ENCODE measurements around the gene TBC1D1.

Gene TBC1D1

DNA sequence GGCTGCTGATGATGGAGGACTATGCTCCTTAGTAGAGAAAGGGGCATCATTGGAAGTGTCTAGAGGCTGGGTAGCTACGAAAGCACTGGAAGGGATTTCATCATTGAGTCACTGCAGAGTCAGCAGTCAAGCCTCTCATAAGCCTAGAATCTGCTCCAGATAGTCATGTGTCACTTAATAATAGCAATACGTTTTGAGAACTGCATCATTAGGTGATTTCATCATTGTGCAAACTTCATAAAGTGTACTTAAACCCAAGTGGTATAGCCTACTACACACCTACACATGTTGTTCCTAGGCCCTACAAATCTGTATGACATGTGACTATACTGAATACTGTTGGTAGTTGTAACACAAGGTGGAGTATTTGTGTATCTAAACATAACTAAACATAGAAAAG lies 234.9 kb downstream of the TBC1D1 start:
- DNase-seq (ENCODE audit: low read depth in 2 of 2): no peak

DNA sequence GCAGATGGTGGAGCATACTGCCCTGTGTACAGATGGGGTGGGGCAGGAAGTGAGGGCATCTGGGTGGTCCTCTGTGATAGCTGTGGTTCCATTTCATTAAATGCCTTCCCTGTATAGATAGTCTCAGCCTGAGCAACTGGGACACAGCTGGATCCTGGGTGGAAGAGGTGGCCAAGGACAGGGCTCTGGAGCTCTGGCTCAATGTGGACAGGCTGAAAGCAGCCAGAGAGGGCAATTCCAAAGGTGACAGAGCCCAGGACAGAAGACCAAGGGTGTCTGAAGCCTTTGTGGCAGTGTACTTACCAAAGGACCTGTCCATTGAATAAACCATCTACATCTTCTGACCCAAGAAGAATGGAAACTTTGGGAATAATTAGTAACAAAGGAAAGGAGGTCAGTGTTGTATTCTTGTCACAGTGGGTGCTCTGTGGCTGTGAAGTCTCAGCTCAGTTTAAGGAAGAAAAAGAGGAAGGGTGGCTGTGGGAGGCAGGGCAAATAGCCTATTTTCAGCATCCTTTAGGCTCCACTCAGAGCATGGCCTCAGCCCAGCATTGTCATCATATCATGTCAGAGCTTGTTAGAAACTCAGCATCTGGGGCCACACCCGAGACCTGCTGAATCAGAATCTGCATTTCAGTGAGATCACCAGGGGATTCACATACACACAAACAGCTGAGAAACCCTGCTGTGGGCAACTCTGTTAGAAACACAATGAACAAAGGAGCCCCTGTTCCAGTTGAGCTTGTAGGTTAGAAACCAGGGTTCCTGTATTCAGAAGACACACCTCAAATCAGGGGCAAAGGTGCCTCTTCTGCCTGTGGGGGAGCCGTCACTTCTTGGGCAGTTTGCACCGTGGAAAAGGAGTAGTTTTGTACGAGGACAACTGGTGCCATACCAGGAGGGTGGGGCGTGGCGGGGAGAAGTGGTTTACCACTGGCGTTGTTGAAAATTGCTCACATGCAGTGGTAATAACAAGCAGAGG lies 237.9 kb downstream of the TBC1D1 start:
- peak; percentile 46 to 52 for DNase-seq (ENCODE audit: low read depth in 2 of 2)

DNA sequence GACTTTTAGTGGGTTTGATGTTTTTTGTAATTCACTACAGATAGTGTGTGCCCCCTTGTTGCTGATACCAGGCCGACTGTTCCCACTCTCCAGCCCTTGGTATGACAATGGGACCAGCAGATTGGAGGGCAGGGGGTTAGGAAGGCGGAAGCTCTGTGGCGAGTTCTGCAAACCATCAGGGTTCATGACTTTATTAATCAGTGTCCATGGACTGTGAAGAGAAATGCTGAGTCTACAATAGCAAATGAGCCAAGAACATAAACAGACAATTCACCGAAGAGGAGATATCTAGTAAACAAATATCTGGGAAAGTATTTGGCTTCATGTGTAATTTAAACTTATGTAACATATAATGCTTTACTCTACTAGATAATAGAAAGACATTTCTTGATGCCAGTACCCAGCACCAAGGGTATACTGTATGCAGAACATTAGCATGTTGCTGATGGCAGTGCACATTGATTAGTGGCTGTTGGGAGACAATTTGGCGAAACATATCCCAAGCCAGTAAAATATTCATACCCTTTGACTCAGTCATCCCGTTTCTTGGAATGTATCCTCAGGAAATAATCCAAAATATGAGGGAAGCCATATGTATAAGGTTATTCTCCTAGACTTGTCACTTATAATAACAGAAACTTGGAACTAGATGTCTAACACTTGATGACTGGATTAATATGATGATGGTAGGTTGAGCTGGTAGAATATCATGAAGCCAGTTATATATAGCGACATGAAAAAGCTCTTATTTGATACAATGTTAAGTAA lies 238.8 kb downstream of the TBC1D1 start:
- DNase-seq (ENCODE audit: low read depth in 2 of 2): no peak

DNA sequence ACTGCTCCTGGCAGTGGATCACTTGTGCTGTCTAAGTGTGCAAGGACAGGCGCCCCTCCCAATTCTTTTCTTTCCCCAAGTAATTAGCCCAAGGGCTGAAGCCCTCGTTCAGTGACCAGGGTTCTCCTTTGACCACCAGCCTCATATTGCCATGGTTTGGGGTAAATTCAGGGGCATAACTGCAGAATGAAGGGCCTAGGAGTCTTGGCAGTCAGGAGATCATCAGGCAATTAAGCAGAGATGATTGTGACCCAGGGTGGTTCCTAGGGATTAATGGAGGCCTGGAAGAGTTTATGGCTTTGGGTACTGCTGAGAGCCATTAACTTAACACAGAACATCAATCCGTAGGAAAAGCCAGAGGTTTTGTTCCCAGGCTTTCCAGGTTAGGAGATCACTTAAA lies 240.0 kb downstream of the TBC1D1 start:
- DNase-seq (ENCODE audit: low read depth in 2 of 2): no peak

DNA sequence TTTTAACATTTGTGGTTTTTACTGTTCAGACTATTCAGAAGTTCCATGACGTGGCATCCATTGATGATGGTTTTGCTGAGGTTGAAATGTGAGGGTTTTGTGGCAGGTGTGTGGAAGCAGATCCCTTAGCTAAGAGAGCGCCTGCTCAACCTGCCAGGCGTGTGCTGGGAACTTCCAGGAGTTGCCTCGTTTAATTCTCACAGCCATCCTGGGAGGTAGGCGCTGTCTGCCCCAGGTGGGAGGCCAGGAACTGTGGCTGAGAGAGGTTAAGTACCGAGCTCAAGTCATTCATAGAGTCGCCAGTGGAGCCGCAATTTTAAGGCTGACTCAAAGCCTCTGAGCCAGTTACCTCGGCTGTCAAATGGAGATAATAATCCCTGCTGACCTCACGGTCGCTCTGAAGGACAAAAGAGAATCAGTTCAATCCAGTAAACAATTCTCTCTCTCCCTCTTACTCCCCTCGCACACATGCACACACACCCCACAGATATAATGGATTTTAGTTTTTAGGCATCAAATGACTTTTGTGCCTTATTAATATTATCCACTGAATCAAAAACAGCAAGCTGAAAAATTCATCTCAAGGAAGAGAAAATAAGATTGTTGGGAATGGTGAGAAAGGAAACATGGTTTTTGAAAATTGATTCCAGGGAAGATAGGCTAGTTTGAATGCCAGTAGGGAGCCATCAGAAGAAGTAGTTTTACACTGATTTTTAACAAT lies 240.6 kb downstream of the TBC1D1 start:
- peak; percentile 51 to 71 for DNase-seq (ENCODE audit: low read depth in 2 of 2)

DNA sequence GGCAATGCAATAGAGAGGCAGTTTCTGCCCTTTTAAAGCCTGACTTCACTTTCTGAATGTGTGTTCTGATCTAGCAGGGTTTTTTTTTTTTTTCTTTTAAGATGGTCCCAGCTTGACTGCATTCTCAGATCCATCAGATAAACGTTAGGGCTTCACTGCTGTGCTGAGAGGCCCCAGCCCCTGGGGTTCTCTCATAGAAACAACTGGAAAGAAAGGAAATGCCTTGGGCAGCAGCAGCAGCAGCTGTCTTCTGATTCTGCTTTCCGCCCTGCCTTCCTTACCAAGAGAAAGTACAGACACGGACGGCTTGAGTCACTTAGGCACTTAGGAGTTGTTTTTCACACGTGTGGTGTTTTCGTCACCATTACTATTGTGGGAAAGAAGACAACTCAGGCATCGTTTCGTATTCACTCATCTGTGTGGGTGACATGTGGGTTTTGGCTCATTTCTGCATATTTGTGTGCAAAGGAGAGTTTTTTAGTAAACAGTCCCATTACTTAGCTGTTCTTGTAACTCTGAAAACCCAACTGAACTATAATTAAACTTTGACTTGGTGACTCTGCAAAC lies 241.3 kb downstream of the TBC1D1 start:
- peak; percentile 48 to 68 for DNase-seq (ENCODE audit: low read depth in 2 of 2)

DNA sequence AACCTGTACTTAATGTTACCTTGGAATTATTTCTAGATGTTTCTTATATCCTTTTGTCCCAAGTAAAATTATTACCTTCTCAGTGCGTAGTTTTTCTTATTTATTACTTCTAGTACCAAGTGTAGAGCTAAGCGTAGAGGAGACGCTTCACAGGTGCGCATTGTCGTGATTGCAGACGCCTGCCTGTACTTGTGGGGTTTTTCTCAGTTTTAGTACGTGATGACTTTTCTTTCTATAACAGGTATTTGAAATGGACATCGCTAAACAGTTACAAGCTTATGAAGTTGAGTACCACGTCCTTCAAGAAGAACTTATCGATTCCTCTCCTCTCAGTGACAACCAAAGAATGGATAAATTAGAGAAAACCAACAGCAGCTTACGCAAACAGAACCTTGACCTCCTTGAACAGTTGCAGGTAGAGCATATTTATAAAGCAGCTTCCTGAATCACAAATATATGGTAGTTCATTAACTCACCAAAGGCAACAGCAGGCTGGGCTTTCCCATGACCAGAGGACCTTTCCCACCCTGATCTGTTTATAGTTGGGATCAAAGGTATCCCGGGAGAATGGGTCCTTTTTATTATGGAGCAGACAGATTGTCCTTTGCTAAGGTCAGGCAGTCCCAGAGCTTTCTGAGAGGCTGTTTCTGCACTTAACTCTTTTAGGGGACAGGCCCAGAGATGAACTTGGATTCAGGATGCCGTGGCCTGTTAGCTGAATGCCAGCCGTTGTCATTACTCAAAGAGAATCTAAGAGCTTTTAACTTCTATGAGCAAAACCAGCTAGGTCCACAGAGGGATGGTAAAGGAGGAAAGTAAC lies 242.2 kb downstream of the TBC1D1 start:
- DNase-seq (ENCODE audit: low read depth in 2 of 2): no peak

DNA sequence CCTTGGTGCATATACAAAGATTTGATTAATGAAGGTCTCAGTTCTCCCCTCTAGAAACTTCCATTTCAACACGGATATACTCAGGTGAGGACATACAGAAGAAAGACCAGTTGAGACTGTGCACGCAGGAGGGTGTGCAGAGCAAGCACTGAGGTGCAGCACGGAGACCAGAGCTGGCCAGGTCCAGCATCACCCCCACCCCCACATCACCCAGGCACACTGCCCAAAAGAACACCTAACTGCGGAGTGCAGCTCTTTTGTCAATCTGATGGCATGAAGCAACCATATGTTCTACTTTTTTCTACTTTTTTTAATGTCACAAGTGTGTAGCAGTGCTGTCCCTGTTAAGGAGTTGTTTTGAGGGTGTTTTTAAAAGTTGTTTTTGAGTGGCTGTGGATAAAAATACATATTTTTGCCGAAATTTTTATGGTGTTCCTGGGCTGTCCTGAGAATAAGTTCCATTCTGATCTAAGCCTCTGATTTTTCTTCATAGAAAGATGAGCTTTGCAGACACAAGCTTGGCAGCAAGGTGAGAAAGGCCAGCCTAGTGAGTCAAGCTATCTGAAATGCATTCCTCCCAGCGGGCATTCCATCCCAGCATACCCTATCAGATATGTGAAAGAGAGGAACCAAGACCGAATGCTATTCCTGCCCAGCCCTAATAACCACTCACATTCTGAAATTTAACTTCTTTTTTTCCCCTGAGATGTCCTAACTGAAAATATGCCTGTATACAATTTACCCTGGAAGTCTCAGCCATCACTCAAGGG lies 243.0 kb downstream of the TBC1D1 start:
- DNase-seq (ENCODE audit: low read depth in 2 of 2): no peak

DNA sequence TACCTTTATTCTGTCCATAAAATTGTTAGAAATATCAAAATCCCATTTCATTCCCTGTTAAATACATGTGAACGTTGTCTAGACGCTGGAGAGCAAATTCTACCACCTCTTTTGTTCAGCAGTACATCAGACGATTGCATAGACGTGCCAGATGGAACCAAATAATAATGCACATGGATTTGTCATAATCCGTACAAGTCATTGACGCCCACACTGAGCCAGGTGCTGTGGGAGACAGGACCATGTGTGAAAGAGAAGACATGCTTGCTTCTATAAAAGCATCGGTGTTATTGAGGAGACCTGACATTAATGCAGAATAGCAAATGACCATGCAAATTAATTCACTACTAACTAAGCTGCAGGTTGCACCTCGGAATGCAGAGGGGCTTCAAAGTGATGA lies 244.3 kb downstream of the TBC1D1 start:
- no peak for DNase-seq (ENCODE audit: low read depth in 2 of 2)

DNA sequence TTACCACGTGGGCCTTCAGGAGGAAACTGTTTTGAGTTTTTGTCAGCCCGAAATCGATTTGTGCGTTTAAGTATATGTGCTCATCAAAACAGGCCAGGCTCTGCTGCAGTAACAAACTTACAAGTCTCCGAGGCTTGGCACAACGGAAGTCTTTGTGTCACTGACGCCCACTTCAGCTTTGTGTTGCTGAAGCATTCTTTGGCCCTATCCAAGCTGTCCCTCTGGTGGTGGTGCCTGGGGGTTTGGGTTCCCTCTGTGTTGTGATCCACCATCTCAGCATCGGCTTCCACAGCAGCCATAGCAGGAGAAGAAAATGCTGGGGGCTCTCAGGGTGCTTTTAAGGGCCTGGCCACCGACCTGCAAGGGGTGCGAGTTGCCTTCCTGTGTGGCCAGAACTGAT lies 245.7 kb downstream of the TBC1D1 start:
- no peak for DNase-seq (ENCODE audit: low read depth in 2 of 2)

DNA sequence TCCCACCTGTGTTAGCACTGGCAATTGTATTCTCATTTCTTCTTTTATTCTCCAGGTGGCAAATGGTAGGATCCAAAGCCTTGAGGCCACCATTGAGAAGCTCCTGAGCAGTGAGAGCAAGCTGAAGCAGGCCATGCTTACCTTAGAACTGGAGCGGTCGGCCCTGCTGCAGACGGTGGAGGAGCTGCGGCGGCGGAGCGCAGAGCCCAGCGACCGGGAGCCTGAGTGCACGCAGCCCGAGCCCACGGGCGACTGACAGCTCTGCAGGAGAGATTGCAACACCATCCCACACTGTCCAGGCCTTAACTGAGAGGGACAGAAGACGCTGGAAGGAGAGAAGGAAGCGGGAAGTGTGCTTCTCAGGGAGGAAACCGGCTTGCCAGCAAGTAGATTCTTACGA lies 246.2 kb downstream of the TBC1D1 start:
- DNase-seq (ENCODE audit: low read depth in 2 of 2): no peak

DNA sequence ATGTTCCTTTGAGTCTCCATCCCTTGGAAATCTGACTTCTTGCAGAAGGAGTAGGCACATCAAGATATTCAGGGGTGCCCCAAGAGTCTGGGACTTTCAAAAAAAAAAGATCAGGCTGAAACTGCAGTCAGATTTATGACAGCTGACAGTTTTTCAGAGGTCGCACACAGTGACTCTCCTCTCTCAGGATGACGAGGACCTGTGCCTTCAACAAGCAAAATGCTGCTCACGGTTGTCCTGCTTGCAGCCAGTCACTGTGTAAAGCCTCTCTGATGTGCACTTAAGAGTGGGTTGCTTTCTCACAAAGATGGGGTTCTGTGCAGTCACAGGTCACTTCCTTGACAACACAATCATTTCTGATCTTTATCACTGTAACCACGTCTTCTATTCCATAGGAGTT lies 247.5 kb downstream of the TBC1D1 start:
- no peak for DNase-seq (ENCODE audit: low read depth in 2 of 2)

DNA sequence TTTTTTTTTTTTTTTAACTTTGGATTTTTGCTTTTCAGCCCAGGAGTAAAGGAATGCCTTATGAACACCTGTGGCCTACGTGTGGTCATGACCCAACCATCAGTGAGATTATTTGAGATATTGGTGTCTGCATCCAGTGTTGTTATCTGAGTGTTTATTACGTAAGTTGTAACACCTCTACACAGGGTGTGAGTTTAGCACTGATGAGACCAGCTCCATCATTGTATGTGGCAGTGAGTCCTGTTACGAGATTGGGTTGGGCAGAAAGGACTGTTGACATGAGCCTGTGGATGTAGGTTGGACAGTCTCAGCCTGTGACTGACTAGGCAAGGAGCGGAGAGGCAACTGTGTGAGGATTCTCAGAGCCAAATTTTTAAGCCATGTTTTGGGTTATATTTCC lies 248.3 kb downstream of the TBC1D1 start:
- no peak for DNase-seq (ENCODE audit: low read depth in 2 of 2)

DNA sequence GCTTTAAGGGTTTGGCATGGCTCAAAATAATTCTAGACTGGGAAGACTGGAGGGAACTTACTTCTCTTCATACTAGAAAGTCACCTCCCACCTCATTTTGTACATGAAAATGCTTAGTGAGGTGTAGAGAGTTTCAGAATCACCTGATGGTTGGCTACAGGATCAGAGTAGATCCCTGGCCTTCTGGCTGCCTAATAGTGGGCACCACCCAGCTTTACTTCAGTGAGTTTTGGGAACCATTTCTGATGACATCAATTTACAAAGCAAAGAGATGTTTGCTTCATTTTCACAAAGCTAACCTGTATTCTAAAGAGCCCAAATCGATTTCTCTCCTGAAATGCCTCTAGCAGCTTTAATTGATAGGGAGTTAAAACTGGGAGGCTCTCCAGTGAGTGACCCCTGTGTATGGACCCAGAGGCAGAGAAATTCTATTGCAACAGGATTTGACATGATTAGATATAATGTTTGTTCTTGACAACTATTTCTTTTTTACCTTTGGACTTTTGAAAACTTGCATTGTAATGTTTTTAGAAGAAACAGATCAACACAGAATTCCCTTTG lies 249.8 kb downstream of the TBC1D1 start:
- DNase-seq (ENCODE audit: low read depth in 2 of 2): no peak

DNA sequence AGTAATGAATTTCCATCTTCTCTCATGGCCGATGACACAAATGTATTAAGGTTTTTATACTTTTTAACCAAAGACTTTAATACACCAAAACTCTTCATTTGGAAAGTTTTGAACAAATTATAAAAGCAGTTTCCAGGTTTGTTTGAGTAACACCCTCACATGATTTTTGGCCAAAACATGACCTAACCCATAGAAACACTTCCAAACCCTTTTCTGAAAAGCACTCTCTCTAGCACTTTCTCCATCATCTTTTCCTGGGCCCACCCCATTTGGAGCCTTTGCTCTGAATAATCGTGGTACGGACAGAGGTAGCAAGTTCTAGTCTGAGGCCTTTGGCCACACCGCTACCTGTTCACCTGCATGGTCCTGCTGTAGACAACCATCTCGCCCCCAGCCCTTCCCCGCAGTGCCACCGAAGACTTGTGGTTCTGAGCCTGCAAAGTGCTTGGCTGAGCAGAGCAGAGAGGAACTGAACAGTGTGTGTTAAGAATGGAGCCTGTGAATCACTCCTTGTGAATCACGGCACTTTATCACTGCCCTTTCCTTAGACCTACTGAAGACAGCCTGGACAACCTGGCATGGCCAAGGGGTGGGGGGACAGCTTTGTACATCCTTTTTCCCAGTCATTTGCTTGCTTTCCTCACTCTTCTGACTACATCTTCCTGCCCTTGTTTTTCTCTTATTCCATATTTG lies 251.1 kb downstream of the TBC1D1 start:
- DNase-seq (ENCODE audit: low read depth in 2 of 2): no peak

DNA sequence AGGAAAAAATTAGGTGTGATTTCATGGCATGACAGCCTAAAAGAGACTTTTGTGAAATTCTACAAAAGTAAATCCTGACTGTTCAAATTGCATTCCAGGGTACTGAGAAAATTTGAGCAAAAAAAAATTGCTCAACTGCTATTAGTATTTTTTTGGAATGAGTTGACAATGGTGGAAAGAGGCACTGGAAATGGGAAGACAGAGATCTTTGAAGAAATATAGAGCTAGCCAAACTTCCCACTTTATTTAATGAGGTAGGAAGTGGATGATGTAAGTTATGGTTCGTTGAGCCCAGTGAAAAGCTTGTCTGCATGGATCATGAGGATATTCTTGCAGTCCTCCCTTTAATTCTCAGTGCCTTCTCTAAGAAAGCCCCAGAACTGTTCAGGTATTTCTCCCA lies 253.1 kb downstream of the TBC1D1 start:
- DNase-seq (ENCODE audit: low read depth in 2 of 2): no peak

DNA sequence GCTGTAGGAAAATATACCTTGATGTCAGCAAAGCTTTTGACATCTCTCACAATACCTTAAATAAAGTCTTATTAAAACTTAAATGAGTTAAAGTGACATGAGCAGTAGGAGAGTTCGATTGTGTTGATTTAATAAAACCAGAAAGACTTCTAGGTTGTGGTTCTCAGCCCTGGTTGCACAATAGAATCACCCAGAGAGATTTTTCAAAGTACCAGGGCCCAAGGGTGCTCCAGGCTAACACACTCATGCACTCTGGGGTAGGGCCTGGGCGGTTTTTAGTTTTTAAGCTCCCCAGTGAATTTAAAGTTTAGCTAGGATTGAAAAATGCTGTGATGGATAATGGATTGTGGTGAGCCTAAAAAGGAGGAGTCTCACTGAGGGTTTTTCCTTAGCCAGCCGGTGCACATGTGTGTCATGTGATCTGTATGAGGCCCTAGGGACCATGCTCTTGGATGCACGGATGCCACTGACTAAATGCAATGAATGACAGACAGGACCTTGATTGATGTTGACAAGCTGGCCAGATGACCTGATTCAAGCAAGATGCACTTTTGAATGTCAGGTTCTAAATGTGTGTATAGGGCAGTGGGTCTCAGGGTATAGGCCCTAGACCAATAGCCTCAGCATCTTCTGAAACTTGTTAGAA lies 254.3 kb downstream of the TBC1D1 start:
- no peak for DNase-seq (ENCODE audit: low read depth in 2 of 2)

DNA sequence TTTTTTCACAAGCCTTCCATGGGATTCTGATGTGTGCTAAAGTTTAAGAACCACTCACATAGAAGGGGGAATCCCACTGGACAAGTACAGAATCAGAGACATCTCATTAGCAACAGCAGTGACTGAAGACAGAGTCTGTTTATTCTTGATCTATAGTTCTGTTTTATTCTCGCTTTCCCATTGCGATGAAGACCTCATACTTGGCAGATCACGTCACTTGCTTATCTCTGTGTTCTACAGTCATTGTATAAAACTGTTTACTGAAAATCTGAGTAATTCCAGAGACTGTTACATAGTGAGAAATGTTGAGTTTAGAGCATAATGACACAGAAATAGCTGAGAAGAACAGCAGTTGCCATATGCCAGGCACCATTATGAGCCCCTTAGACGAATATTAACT lies 254.9 kb downstream of the TBC1D1 start:
- DNase-seq (ENCODE audit: low read depth in 2 of 2): no peak

DNA sequence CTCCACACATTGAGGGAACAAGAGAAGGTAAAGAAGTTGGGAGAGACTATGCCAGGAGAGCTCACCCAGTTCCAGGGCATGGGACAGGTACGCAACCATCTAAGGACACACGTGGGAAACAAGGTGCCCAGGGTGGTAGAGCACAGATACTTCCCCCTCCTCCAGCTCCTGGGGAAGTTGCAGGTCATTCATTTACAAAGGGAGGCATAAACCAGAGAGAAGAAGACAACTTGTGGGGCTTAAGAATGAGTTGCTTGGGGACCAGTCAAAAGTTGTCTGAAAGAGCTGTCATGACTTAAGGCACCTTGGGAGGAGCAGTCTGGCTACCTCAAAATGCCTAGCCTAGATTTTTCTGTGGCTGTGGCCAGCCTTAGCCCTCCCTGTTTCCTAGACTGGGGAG lies 255.5 kb downstream of the TBC1D1 start:
- DNase-seq (ENCODE audit: low read depth in 2 of 2): no peak

All from stimulated activated CD8-positive, alpha-beta memory T cell treated with anti-CD3 and anti-CD28 coated beads, Interleukin-7, amount 100 ng/mL, for 4 hours (primary cell).